OCI-LY3 (cell line): Measurements from ENCODE around the gene TERF2IP.

Experiments used
- H2AFZ ChIP-seq: fragments of 200-600, 300-600 bp; shearing (Covaris generic); 2 replicates; pipeline ENCODE4 v1.6.0; 2014; ENCODE audit warnings: antibody characterized with exemption, low read depth, low read length
- H3K27ac ChIP-seq: fragments of 200-600, 300-600 bp; sonication (generic); 2 replicates; pipeline ENCODE4 v1.5.1; 2014; ENCODE audit warnings: mild to moderate bottlenecking, low read length, moderate library complexity, mixed read lengths
- H3K27me3 ChIP-seq: fragments of 200-600, 300-600 bp; sonication (generic); 2 replicates; pipeline ENCODE4 v1.6.1; 2014; ENCODE audit warnings: low read depth, low read length, mixed read lengths
- H3K36me3 ChIP-seq: fragments of 200-600, 300-600 bp; sonication (generic); replicated peaks from 2 replicates; pipeline ENCODE3; 2014; ENCODE audit warnings: low read depth, low read length, mixed read lengths
- H3K4me1 ChIP-seq: fragments of 300-600, 200-600 bp; sonication (generic); 2 replicates; pipeline ENCODE4 v1.6.1; 2014; ENCODE audit warnings: low read length, mixed read lengths
- H3K4me2 ChIP-seq: fragments of 200-600, 300-600 bp; sonication (generic); 2 replicates; pipeline ENCODE4 v1.6.1; 2014; ENCODE audit warnings: low read length, mixed read lengths
- H3K4me3 ChIP-seq: fragments of 300-600, 200-600 bp; sonication (generic); 2 replicates; pipeline ENCODE4 v1.5.1; 2014; ENCODE audit warnings: antibody characterized with exemption, mild to moderate bottlenecking, low read length, moderate library complexity
- H3K79me2 ChIP-seq: fragments of 300-600, 200-600 bp; shearing (Covaris generic); 2 replicates; pipeline ENCODE4 v1.6.1; 2014; ENCODE audit warnings: mild to moderate bottlenecking, low read length, mixed read lengths
- H3K9ac ChIP-seq: fragments of 300-600, 200-600 bp; shearing (Covaris generic); 2 replicates; pipeline ENCODE4 v1.6.0; 2014; ENCODE audit warnings: mild to moderate bottlenecking, low read length, moderate library complexity
- H3K9me3 ChIP-seq: fragments of 200-600, 300-600 bp; shearing (Covaris generic); 2 replicates; pipeline ENCODE4 v1.6.1; 2014; ENCODE audit warnings: low read length, mixed read lengths; ENCODE audit not compliant: insufficient read depth
- H4K20me1 ChIP-seq: fragments of 200-600, 300-600 bp; sonication (generic); 2 replicates; pipeline ENCODE4 v1.6.1; 2016; ENCODE audit warnings: low read length, mixed read lengths; ENCODE audit not compliant: insufficient read depth
- CTCF ChIP-seq: fragments of 200-600, 300-600 bp; sonication (generic); IDR thresholded peaks from 2 replicates; pipeline ENCODE4 v1.5.1; 2014; ENCODE audit warnings: antibody characterized with exemption, low read length, low read depth
- EZH2phosphoT487 ChIP-seq: fragments of 200-600 bp; shearing (Covaris generic); IDR thresholded peaks from 2 replicates; pipeline ENCODE4 v1.6.1; 2018; ENCODE audit warnings: antibody characterized with exemption, mixed run types, low read depth

Gene TERF2IP

DNA sequence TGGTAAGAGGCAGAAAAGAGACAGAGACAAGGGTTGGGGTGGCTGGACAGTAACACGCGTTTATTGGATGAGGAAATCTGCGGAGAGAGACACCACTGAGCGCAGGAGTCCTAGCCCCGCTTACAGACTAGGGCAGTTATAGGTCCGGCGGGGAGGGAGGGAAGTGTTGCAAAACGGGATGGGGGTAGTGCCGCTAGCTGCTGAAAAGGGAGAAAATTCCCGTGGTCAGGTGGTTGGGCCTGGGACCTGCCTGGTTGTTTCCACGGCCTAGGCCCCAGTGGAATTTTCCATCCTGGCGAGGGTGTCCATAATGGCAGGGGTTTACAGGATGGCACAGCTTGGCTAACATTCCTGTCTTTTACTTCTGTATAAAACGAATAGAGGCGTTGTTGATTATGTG lies 34.7 kb downstream of the TERF2IP start:
- H3K27me3 ChIP-seq: no peaks in the 10 kb centered on the region
- no peak for TF ChIP-seq EZH2phosphoT487
- TF ChIP-seq CTCF: no peak
- no peaks in the 10 kb centered on the region for H3K79me2 ChIP-seq
- H2AFZ ChIP-seq: no peak overlapping the region
- H3K4me1 ChIP-seq: no peaks in the 10 kb centered on the region
- no peak overlapping the region for H3K4me3 ChIP-seq
- H3K9ac ChIP-seq: no peak overlapping the region
- no peak overlapping the region for H3K27ac ChIP-seq
- no peaks in the 10 kb centered on the region for H3K9me3 ChIP-seq
- H4K20me1 ChIP-seq: no peaks in the 10 kb centered on the region
- no peak overlapping the region for H3K4me2 ChIP-seq
- no peaks in the 10 kb centered on the region for H3K36me3 ChIP-seq

- TF ChIP-seq CTCF: no peak
- no peak for TF ChIP-seq EZH2phosphoT487
- no peak overlapping the region for H3K27ac ChIP-seq
- H3K4me2 ChIP-seq: no peak overlapping the region
- no peaks in the 10 kb centered on the region for H3K79me2 ChIP-seq
- no peak overlapping the region for H2AFZ ChIP-seq
- no peaks in the 10 kb centered on the region for H3K27me3 ChIP-seq
- H3K9me3 ChIP-seq: no peaks in the 10 kb centered on the region
- no peaks in the 10 kb centered on the region for H3K4me1 ChIP-seq
- H3K36me3 ChIP-seq: no peaks in the 10 kb centered on the region
- H3K9ac ChIP-seq: no peak overlapping the region
- H3K4me3 ChIP-seq: no peak overlapping the region
- H4K20me1 ChIP-seq: no peaks in the 10 kb centered on the region
These were observed 39.8 kb downstream of the TERF2IP start for GRCh38 chr16:75687361-75687760.

DNA sequence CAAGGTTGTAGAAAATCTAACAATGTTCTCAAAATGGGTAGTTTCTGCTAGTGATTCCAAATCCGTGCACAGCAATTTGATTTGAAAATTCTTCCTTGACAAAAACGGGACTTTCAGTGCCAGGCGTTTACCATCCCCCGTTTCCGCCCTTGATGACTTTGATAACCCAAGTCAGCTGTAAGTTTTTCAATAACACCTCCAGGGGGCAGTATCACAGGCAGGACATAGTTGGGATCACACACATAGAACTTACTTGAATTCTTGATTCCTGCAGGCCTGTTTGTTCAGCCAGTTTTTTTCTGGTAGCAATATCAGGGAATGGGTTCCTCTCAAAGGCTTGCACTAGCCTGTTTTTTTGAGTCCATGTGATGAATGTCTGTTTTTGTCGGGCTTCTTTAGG lies 48.1 kb downstream of the TERF2IP start:
- Histone ChIP-seq H3K9me3 (no peaks in the 10 kb centered on the region), H3K4me2 (no peak overlapping the region), H3K9ac (no peak overlapping the region), H3K79me2 (no peaks in the 10 kb centered on the region), H4K20me1 (no peaks in the 10 kb centered on the region), H3K36me3 (no peaks in the 10 kb centered on the region), H2AFZ (no peak overlapping the region), H3K27ac (no peak overlapping the region), H3K4me1 (no peaks in the 10 kb centered on the region), H3K4me3 (no peak overlapping the region), H3K27me3 (no peaks in the 10 kb centered on the region)
- TF ChIP-seq CTCF (peak; percentile 39), EZH2phosphoT487 (no peak)

GRCh38 chr16:75697571-75697970 lies 50.0 kb downstream of the TERF2IP start:
- H3K27ac ChIP-seq: no peak overlapping the region
- H3K9me3 ChIP-seq: no peaks in the 10 kb centered on the region
- H3K79me2 ChIP-seq: no peaks in the 10 kb centered on the region
- H3K4me1 ChIP-seq: no peaks in the 10 kb centered on the region
- H3K9ac ChIP-seq: no peak overlapping the region
- H3K36me3 ChIP-seq: no peaks in the 10 kb centered on the region
- no peak overlapping the region for H3K4me2 ChIP-seq
- H2AFZ ChIP-seq: no peak overlapping the region
- H4K20me1 ChIP-seq: no peaks in the 10 kb centered on the region
- no peaks in the 10 kb centered on the region for H3K27me3 ChIP-seq
- no peak for TF ChIP-seq EZH2phosphoT487
- no peak for TF ChIP-seq CTCF
- no peak overlapping the region for H3K4me3 ChIP-seq
